Measurements from ENCODE around the gene MAEA.

- no peak for TF ChIP-seq CTCF (IDR thresholded peaks at IDR 0.05; ENCODE audit: low read depth, low read length)
- TF ChIP-seq POLR2A (IDR thresholded peaks at IDR 0.05; ENCODE audit: extremely low read depth, insufficient read length) = no peak
- no peak for TF ChIP-seq MAX (IDR thresholded peaks at IDR 0.05; ENCODE audit: low read depth, low read length)
- TF ChIP-seq MYC (IDR thresholded peaks at IDR 0.05; ENCODE audit: low read depth, low read length) = no peak
These were observed 68.9 kb downstream of the MAEA start for GRCh38 chr4:1358421-1359143.

All from NB4 (cell line).